Activated T-helper 17 cell treated with anti-CD3 and anti-CD28 coated beads, Interleukin-2, amount 50 U/mL, for 72 hours (primary cell): ENCODE measurements around the gene PLEKHJ1. TPM values are rescaled to one million over a fixed set of nuclear protein-coding genes. Genes with fewer than 3 reads are reported as not detected.

Experiments
- ATAC-seq: fragments of 150-1000 bp; cut with Tn5 transposase; replicated peaks from 2 replicates; pipeline ENCODE4 v1.10.0; 2021; ENCODE audit warnings: mild to moderate bottlenecking, moderate library complexity
- H3K27ac Mint-ChIP-seq: one replicate; pipeline ENCODE4 v1.8.0; 2022; ENCODE audit warnings: mixed read lengths
- H3K27me3 Mint-ChIP-seq: one replicate; pipeline ENCODE4 v1.8.0; 2022; ENCODE audit warnings: mixed read lengths
- H3K36me3 Mint-ChIP-seq: one replicate; pipeline ENCODE4 v1.8.0; 2022; ENCODE audit warnings: low read depth, mild to moderate bottlenecking, mixed read lengths
- H3K4me1 Mint-ChIP-seq: one replicate; pipeline ENCODE4 v1.8.0; 2022; ENCODE audit warnings: mixed read lengths
- H3K4me3 Mint-ChIP-seq: one replicate; pipeline ENCODE4 v1.8.0; 2022; ENCODE audit warnings: mild to moderate bottlenecking, mixed read lengths
- H3K9me3 Mint-ChIP-seq: one replicate; pipeline ENCODE4 v1.8.0; 2022; ENCODE audit warnings: mixed read lengths
- total RNA-seq, 2 donors: library from RNA; stranded (reverse); gene quantifications; one replicate each; pipeline ENCODE4 v1.2.3, GENCODE V29; 2022

The PLEKHJ1 gene
- total RNA-seq, 2 donors from 2014 or later: 45.8 to 74.8 TPM

GRCh38 chr19:2199861-2200623, 36.1 kb downstream of the PLEKHJ1 start:
- Mint-ChIP-seq H3K4me1 (no peaks in the 10 kb centered on the region), H3K9me3 (no peaks in the 10 kb centered on the region), H3K4me3 (no peak overlapping the region), H3K36me3 (peaks cover 72% of the 10 kb centered on the region), H3K27ac (no peak overlapping the region), H3K27me3 (no peaks in the 10 kb centered on the region)
- no peak for ATAC-seq

GRCh38 chr19:2199215-2199614, 36.9 kb downstream of the PLEKHJ1 start:
- Mint-ChIP-seq H3K4me1 (no peaks in the 10 kb centered on the region), H3K27me3 (no peaks in the 10 kb centered on the region), H3K9me3 (no peaks in the 10 kb centered on the region), H3K36me3 (peaks cover 68% of the 10 kb centered on the region), H3K27ac (peak overlapping the region; percentile 48), H3K4me3 (no peak overlapping the region)
- ATAC-seq: no peak

DNA sequence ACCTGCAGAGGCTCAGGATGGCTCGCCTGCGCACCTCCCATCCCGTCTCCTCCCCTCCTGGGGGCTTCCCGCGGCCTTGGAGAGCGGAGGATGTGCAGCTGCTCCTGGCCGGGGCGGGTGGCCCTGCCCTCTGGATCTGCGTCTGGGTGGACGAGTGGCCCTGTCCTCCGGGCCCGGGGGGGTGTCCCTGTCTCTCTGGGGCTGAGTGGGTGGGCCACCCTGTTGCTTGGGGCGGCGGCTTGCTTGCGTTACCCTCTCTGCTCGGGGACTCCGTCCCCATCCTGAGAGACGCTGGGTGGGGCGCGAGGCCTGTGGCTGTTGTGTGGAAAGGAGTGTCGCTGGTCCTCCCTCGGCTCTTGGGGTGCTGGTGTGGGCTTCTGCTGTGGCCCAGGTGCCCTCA, 37.8 kb downstream of the PLEKHJ1 start:
- Mint-ChIP-seq H3K9me3 (no peaks in the 10 kb centered on the region), H3K27ac (no peak overlapping the region), H3K4me1 (no peaks in the 10 kb centered on the region), H3K27me3 (no peaks in the 10 kb centered on the region), H3K4me3 (no peak overlapping the region), H3K36me3 (peaks cover 68% of the 10 kb centered on the region)
- no peak for ATAC-seq

DNA sequence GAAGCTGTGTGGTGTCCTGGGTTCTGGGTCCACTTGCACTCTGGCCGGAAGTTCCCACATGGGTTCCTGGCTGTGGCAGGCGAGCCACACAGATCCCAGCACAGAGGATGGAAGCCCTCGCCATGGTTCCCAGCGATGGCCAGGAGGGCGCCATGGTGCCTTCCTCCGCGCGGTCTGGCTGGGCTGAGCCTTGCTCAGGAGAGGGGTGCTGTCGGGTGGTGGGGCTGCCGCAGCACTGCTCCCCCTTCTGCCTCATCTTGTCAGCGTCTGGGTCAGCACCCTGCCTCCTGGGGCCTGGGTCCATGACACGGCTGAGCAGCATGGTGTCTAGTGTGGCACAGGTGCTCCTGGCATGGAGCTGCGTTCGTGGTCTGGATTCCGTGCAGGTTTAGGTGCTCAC, 38.9 kb downstream of the PLEKHJ1 start:
- Mint-ChIP-seq H3K4me3 (no peak overlapping the region), H3K4me1 (no peaks in the 10 kb centered on the region), H3K9me3 (no peaks in the 10 kb centered on the region), H3K36me3 (peaks cover 72% of the 10 kb centered on the region), H3K27ac (no peak overlapping the region), H3K27me3 (no peaks in the 10 kb centered on the region)
- no peak for ATAC-seq

DNA sequence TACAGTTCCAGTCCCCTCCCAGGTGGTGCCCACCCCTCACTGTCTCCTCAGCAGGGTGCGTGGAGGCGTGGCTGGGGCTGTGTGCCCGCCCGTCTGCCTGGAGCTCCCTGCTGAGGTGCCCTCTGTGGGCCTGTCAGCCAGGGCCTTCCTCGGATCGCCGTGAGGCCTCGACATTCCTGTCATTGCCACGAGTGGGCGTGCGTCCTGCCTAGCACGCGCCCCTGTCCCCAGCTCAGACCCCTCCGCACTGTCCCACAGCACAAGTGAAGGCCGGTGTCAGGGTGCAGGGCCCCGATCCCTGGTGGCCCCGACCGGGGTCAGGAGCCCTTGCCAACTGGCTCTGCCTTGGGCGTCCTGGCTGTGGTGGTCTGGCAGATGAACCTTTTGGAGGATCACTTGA, 40.2 kb downstream of the PLEKHJ1 start:
- Mint-ChIP-seq H3K4me3 (no peak overlapping the region), H3K4me1 (no peaks in the 10 kb centered on the region), H3K27ac (no peak overlapping the region), H3K27me3 (no peaks in the 10 kb centered on the region), H3K9me3 (no peaks in the 10 kb centered on the region), H3K36me3 (peaks cover 73% of the 10 kb centered on the region)
- no peak for ATAC-seq

GRCh38 chr19:2195361-2195760, 40.8 kb downstream of the PLEKHJ1 start:
- no peak overlapping the region for H3K27ac Mint-ChIP-seq
- ATAC-seq: no peak
- H3K9me3 Mint-ChIP-seq: no peaks in the 10 kb centered on the region
- peaks cover 73% of the 10 kb centered on the region for H3K36me3 Mint-ChIP-seq
- no peaks in the 10 kb centered on the region for H3K4me1 Mint-ChIP-seq
- no peaks in the 10 kb centered on the region for H3K27me3 Mint-ChIP-seq
- H3K4me3 Mint-ChIP-seq: no peak overlapping the region

DNA sequence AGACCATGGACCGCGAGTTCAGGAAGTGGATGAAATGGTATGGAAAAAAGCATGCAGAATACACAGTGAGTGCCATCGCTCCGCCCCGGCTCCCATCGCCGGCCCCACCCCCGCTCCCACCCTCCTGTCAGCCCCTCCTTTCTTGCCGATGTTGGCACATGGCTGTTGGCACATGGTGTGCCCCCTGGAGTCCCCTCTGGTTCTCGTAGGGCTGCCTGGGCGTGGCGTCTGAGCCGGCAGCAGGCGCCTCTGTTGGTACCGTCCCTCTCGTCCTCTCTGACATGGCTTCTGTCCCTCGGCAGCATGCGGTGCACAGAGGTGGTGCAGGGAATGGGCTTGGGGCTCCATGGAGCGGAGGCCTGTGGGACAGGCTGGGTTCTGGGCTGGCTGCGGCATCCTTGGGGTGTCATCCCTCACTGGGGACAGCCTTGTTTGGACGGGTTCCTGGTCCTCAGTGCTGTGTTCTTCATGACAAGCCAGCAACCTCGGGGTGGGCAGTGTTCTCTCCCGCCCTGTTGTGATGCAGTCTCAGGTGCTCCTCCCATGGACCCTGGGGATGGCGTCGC, 41.5 kb downstream of the PLEKHJ1 start:
- Mint-ChIP-seq H3K27me3 (no peaks in the 10 kb centered on the region), H3K36me3 (peaks cover 76% of the 10 kb centered on the region), H3K4me3 (no peak overlapping the region), H3K27ac (no peak overlapping the region), H3K4me1 (no peaks in the 10 kb centered on the region), H3K9me3 (no peaks in the 10 kb centered on the region)
- ATAC-seq: no peak

DNA sequence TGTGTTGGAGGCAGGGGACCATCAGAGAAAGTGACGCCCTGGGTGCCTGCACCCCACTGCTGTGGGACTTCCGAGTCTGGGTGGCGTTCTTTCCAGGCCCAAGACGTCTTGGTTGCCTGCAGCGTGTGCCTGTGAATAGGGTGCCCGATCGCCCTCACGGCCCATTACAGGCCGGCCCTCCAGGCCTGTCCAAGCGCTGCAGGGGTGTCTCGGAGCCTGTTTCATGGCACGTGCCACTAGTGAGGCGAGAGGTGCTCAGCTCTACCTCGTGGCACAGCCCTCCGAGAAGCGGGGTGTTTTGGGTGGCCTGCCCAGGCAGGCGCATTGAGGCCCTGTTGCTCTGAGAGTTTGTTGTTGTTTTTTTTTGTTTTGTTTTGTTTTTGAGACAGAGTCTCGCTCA, 42.3 kb downstream of the PLEKHJ1 start:
- Mint-ChIP-seq H3K4me3 (no peak overlapping the region), H3K4me1 (no peaks in the 10 kb centered on the region), H3K9me3 (no peaks in the 10 kb centered on the region), H3K27me3 (no peaks in the 10 kb centered on the region), H3K36me3 (peaks cover 80% of the 10 kb centered on the region), H3K27ac (no peak overlapping the region)
- no peak for ATAC-seq

- ATAC-seq: no peak
- Mint-ChIP-seq H3K4me1 (no peaks in the 10 kb centered on the region), H3K27me3 (no peaks in the 10 kb centered on the region), H3K9me3 (no peaks in the 10 kb centered on the region), H3K36me3 (peaks cover 83% of the 10 kb centered on the region), H3K4me3 (no peak overlapping the region), H3K27ac (no peak overlapping the region)
Measured at GRCh38 chr19:2192862-2193261, 43.3 kb downstream of the PLEKHJ1 start.

DNA sequence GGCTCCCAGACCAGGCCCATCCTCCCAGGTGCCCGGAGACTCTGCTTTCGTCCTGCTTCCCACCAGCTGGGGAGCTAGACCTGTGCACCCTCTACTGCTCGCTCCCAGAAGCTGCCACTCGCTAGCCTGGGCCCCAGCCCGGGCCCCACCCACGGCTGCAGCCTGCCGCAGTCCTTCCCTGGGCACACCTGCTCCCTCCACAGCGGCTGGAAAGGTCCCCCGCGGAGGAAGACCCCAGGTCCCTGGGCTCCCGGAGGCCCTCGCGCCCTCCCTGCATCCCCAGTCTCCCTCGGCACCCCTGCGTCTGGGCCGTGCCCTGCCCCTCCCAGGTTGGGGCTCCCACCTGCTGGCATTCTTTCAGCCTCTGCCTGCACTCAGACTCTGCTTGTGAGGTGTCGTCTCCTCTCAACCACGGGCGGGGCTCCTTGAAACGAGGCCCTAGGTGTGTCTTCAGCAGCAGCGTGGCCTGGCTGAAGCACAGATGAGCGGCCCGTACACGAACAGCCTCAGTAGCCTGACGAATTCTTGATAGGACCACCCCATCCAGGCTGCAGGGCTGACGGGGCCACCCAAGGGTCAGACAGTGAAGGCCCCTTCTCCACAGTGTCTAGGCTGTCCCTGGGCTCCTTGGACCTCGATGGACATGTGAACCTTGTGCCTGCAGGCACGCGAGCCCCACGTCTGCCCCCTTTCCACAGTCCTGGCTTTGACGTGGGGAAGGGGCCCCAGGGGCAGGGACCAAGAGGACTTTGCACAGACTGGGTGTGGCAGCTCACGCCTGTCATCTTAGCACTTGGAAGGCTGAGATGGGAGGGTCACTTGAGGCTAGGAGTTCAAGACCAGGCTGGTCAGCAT, 44.4 kb downstream of the PLEKHJ1 start:
- Mint-ChIP-seq H3K36me3 (peaks cover 83% of the 10 kb centered on the region), H3K9me3 (no peaks in the 10 kb centered on the region)

DNA sequence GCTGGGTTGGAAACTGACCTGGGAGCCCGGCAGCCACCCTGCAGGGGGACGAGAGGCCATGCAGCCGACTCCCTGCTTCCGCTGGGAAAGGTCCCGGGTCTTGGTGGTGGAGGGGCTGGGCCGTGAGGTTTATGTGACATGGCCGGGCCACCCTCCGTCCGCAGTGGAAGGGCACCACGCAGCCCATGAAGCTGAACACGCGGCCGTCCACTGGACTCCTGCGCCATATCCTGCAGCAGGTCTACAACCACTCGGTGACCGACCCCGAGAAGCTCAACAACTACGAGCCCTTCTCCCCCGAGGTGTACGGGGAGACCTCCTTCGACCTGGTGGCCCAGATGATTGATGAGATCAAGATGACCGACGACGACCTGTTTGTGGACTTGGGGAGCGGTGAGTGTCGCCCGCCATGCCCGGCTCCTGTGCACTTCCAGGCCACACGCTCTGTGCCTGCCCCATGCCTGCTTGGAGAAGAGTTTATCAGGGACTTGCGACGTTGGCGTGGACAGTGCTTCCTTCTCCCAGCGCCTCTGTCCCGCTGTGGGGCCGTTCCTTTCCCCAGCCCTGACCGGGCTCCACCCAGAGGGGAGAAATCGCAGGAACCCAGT, 45.2 kb downstream of the PLEKHJ1 start:
- H3K4me3 Mint-ChIP-seq: no peak overlapping the region
- no peak for ATAC-seq
- H3K36me3 Mint-ChIP-seq: peaks cover 88% of the 10 kb centered on the region
- H3K27ac Mint-ChIP-seq: peak overlapping the region; percentile 41
- H3K9me3 Mint-ChIP-seq: no peaks in the 10 kb centered on the region
- peaks cover under 1% of the 10 kb centered on the region for H3K4me1 Mint-ChIP-seq
- no peaks in the 10 kb centered on the region for H3K27me3 Mint-ChIP-seq

More for the DNA sequence above, 44.4 kb downstream of the PLEKHJ1 start:
- Mint-ChIP-seq H3K4me1 (no peaks in the 10 kb centered on the region), H3K27me3 (no peaks in the 10 kb centered on the region), H3K4me3 (no peak overlapping the region), H3K27ac (no peak overlapping the region)
- no peak for ATAC-seq

- no peaks in the 10 kb centered on the region for H3K27me3 Mint-ChIP-seq
- ATAC-seq: no peak
- H3K9me3 Mint-ChIP-seq: no peaks in the 10 kb centered on the region
- H3K27ac Mint-ChIP-seq: no peak overlapping the region
- H3K4me1 Mint-ChIP-seq: peaks cover 4% of the 10 kb centered on the region
- peaks cover 91% of the 10 kb centered on the region for H3K36me3 Mint-ChIP-seq
- H3K4me3 Mint-ChIP-seq: no peak overlapping the region
Measured at GRCh38 chr19:2189880-2190279, 46.2 kb downstream of the PLEKHJ1 start.

- Mint-ChIP-seq H3K27me3 (no peaks in the 10 kb centered on the region), H3K4me1 (peaks cover 4% of the 10 kb centered on the region), H3K9me3 (no peaks in the 10 kb centered on the region), H3K4me3 (no peak overlapping the region), H3K27ac (peak overlapping the region; percentile 54), H3K36me3 (peaks cover 97% of the 10 kb centered on the region)
- peak; percentile 96 for ATAC-seq
Measured at GRCh38 chr19:2188708-2189385, 47.3 kb downstream of the PLEKHJ1 start.

GRCh38 chr19:2187159-2187558, 49.0 kb downstream of the PLEKHJ1 start:
- Mint-ChIP-seq H3K27ac (no peak overlapping the region), H3K36me3 (peaks cover 93% of the 10 kb centered on the region), H3K4me3 (no peak overlapping the region), H3K4me1 (peaks cover 4% of the 10 kb centered on the region), H3K9me3 (no peaks in the 10 kb centered on the region), H3K27me3 (no peaks in the 10 kb centered on the region)
- ATAC-seq: no peak
